HUES6 (cell line): ENCODE measurements around the gene ATRN.

Experiments used
- H3K27ac ChIP-seq: 2 replicates; pipeline ENCODE4 v1.7.0; 2013; ENCODE audit warnings: low read depth, mild to moderate bottlenecking, low read length, inconsistent platforms
- H3K27me3 ChIP-seq: 2 replicates; pipeline ENCODE4 v1.6.1; 2013; ENCODE audit warnings: low read length; ENCODE audit not compliant: control insufficient read depth, insufficient read depth
- H3K36me3 ChIP-seq: 2 replicates; pipeline ENCODE4 v1.6.1; 2013; ENCODE audit warnings: low read length; ENCODE audit not compliant: control insufficient read depth, insufficient read depth
- H3K4me1 ChIP-seq: 2 replicates; pipeline ENCODE4 v1.6.1; 2013; ENCODE audit warnings: low read length; ENCODE audit not compliant: control insufficient read depth, insufficient read depth
- H3K4me3 ChIP-seq: 2 replicates; pipeline ENCODE4 v1.5.1; 2013; ENCODE audit warnings: low read depth, low read length
- H3K9ac ChIP-seq: one replicate; pipeline ENCODE4 v1.6.1; 2013; ENCODE audit warnings: mild to moderate bottlenecking, low read length
- H3K9me3 ChIP-seq: 2 replicates; pipeline ENCODE4 v1.6.1; 2013; ENCODE audit warnings: low read depth, low read length; ENCODE audit not compliant: control insufficient read depth, insufficient read depth

ATRN gene

DNA sequence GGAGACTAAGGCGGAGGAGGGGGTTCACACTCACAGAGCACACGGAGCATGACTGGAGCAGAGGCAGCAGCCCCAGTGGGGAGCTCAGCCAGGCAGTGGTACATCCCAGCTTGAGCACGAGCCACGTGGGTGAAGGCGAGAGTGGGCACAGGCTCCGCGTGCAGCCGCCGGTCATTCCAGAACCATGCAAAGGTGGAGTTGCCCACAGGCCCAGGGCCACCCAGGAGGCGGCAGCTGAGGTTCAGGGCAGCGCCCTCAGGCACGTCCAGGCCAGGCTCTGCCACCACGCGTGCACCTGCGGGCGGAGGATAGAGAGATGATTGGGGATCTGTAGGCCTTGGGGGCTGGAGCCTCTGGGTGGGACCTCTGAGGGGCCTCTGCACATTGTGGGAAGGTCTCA is 220.5 kb downstream of the ATRN start:
- no peak overlapping the region for H3K9ac ChIP-seq
- no peak overlapping the region for H3K27ac ChIP-seq
- H3K27me3 ChIP-seq, result no peaks in the 10 kb centered on the region
- H3K4me1 ChIP-seq, result peaks cover 3% of the 10 kb centered on the region; the same call in 1 of the 2 replicates
- peaks cover 2% of the 10 kb centered on the region for H3K9me3 ChIP-seq
- no peaks in the 10 kb centered on the region for H3K36me3 ChIP-seq
- no peak overlapping the region for H3K4me3 ChIP-seq

DNA sequence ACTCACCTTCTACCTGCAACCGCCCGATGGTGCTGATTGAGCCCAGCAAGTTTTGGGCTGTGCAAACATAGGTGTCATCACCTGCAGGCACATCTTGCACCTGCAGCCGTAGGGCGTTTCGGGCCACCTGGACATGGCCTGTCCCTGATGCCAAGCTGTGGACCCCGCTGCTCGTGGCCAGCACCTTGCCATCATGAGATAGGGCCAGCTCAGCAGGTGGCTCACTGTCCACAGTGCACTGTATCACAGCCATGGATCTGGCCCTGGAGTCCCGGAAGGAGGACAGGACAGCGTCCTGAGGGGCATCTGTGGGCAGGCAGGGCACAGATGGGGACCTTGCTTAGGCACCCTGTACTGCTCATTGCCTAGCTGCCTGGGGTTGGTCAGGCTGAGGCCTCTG is 221.1 kb downstream of the ATRN start:
- no peak overlapping the region for H3K4me3 ChIP-seq
- H3K27me3 ChIP-seq, result no peaks in the 10 kb centered on the region
- H3K27ac ChIP-seq, result no peak overlapping the region
- no peak overlapping the region for H3K9ac ChIP-seq
- peaks cover 3% of the 10 kb centered on the region; the same call in 1 of the 2 replicates for H3K4me1 ChIP-seq
- H3K36me3 ChIP-seq, result no peaks in the 10 kb centered on the region
- H3K9me3 ChIP-seq, result peaks cover 6% of the 10 kb centered on the region

DNA sequence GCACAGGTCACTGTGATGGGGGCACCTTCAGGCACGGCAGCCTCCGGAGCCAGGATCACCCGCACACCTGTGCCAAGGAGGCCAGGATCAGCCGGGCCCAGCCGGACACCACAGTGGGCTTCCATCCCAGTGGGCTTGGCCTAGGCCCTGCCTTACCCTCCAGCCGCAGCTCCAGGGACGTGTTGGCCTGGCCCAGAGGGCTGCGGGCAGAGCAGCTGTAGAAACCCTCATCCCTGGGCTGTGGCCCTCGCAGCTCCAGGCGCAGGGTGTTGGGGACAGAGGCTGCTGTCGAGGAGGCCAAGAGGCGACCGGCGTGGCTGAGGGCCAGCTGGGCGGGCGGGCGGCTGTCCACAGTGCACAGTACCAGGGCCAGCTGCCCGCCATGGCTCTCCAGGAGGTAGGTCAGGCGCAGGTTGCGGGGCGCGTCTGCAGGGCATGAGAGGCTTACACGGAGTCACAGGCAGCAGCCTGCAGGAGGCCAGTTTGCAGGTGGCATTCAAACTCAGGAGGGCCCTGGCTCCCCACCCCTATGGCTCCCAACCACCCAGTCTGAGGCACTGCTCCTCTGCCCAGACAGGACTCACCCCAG is 222.0 kb downstream of the ATRN start:
- Histone ChIP-seq H3K9ac (no peak overlapping the region), H3K4me1 (peaks cover 3% of the 10 kb centered on the region; the same call in 1 of the 2 replicates), H3K9me3 (peaks cover 6% of the 10 kb centered on the region), H3K36me3 (no peaks in the 10 kb centered on the region), H3K27ac (no peak overlapping the region), H3K27me3 (no peaks in the 10 kb centered on the region), H3K4me3 (no peak overlapping the region)

DNA sequence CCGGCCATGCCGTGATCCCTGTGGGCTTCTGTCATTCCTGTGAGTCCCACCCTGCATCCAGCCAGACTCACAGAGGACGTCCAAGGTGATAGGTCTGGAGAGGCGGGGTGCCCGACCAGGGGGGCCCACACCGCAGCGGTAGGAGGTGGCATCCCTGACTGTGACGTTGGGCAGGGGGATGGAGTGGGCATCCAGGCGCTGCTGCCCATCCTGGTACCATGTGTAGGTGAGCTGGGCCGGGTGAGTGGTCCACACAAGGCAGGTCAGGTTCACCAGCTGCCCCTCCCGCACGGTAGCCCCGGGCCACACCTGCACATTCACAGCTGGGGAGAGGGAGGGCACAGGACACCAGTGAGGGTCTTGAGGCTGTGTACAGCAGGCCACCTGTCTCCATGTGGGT is 222.6 kb downstream of the ATRN start:
- Histone ChIP-seq H3K4me1 (no peaks in the 10 kb centered on the region), H3K36me3 (no peaks in the 10 kb centered on the region)

DNA sequence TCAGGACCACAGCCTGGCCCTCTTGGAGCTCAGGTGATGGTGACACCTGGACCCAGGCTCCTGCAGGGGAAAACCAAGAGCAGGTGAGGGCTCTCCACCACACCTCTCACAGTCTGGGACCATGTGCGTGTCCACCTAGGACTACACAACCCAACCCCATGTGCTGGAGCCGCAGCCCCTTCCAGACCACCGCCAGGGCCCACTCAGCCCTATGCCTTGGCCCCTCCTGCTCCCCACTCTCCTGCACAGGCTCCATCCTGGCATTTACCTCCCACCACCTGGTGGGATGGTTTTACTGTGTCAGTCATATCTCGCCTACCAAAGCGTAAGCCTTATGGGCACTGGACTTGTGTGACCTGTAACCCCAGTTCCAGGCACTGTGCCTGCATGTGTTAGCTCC is 224.0 kb downstream of the ATRN start:
- Histone ChIP-seq H3K36me3 (no peaks in the 10 kb centered on the region), H3K9ac (no peak overlapping the region), H3K27ac (no peak overlapping the region)

More for the DNA sequence above, 222.6 kb downstream of the ATRN start:
- no peak overlapping the region for H3K27ac ChIP-seq
- H3K9me3 ChIP-seq, result peaks cover 6% of the 10 kb centered on the region
- no peak overlapping the region for H3K9ac ChIP-seq
- H3K4me3 ChIP-seq, result no peak overlapping the region
- no peaks in the 10 kb centered on the region for H3K27me3 ChIP-seq

DNA sequence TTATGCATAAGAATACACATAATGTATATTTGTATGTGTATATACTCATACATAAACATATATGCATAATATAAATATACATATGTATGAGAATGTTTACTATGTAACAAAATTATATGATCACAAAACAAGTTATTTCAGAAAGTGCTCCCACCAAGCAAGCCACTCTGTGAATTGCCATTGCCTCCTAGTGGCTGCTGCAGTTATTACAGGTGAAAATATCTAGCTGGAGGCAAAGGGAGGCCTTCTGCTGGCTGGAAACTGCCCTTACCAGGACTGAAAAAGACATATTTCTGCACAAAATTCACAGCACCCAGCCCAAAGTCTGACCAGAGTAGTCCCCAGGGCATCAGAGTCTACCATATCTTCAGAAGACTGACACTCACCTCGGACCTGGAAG is 225.4 kb downstream of the ATRN start:
- no peak overlapping the region for H3K27ac ChIP-seq
- H3K27me3 ChIP-seq, result no peaks in the 10 kb centered on the region
- H3K4me3 ChIP-seq, result no peak overlapping the region
- H3K36me3 ChIP-seq, result no peaks in the 10 kb centered on the region
- no peaks in the 10 kb centered on the region for H3K4me1 ChIP-seq
- H3K9me3 ChIP-seq, result peaks cover 6% of the 10 kb centered on the region
- no peak overlapping the region for H3K9ac ChIP-seq

More for the DNA sequence above, 224.0 kb downstream of the ATRN start:
- H3K4me1 ChIP-seq, result no peaks in the 10 kb centered on the region
- no peak overlapping the region for H3K4me3 ChIP-seq
- H3K27me3 ChIP-seq, result no peaks in the 10 kb centered on the region
- H3K9me3 ChIP-seq, result peaks cover 6% of the 10 kb centered on the region

DNA sequence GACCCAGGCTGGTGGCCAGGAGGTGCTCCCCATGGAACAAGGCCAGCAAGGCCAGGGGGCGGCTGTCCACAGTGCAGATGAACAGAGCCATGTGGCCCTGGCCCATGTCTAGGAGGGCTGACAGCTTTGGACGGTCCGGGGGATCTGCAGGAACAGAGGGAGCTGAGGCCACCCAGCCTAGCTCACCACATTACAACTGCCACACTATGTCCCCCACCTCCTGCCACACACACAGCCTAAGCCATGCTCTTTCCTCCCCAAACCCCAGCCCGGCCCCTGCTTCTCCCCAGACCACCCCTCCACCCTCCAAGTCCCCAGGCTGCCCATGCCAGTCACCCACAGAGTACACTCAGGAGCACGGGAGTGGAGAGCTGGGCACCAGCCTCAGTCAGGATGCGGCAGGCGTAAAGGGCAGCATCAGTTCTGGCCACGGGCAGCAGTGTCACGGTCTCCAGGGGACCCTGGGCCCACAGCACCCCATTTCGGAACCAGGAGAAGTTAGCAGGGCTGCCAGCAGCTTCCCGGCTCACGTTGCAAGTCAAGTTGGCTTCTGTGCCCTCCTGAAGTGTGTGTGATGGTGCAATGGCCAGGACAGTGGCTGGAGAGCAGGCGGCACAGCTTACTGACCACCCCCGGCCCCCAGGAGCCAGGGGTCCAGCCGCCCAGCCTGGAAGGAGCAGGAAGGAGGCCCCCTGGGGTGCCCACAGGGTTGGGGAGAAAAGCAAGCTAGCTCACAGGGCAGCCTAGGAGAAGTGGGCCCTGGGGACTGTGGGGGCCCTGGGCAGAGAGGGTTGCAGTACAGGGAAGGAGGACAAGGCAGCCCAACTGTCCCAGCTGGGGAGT is 226.1 kb downstream of the ATRN start:
- H3K4me3 ChIP-seq, result no peak overlapping the region
- no peak overlapping the region for H3K27ac ChIP-seq
- no peak overlapping the region for H3K9ac ChIP-seq
- no peaks in the 10 kb centered on the region for H3K4me1 ChIP-seq
- no peaks in the 10 kb centered on the region; the same call in 1 of the 2 replicates for H3K27me3 ChIP-seq
- H3K36me3 ChIP-seq, result no peaks in the 10 kb centered on the region
- H3K9me3 ChIP-seq, result peaks cover 6% of the 10 kb centered on the region

DNA sequence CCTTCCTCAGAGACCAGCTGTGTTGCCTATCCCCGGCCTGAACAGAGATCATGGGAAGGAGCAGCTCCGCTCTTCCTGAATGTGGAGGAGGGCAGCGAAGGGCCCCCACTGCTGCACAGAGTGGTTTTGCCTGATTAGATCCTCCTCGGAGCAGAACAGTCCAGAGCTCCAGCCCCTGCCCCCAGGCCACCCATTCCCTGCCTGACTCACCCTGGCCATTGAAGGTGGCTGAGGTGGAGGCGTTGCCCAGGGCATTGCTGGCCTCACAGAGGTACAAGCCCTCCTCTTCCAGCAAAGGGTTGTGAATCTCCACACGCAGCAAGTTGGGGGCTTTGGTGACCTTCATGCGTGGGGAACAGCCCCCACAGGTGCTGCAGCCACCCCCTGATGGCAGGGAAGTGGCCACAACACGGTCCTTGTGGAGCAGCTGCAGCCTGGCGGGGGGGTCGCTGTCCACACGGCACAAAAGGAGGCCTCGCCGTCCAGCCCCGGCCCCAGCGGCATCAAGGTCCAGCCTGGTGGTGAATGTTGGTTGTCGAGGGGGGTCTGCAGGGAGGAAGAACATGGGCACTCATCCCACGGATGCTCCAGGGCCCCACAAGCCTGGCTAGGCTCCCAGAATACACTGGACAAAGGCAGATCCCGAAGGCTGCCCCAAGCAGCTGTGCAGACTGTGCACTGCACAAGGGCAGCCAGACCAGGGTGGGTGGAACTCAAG is 226.9 kb downstream of the ATRN start:
- Histone ChIP-seq H3K27ac (no peak overlapping the region), H3K4me3 (no peak overlapping the region), H3K9me3 (peaks cover 6% of the 10 kb centered on the region), H3K4me1 (no peaks in the 10 kb centered on the region), H3K27me3 (no peaks in the 10 kb centered on the region; the same call in 1 of the 2 replicates), H3K9ac (no peak overlapping the region), H3K36me3 (no peaks in the 10 kb centered on the region)

DNA sequence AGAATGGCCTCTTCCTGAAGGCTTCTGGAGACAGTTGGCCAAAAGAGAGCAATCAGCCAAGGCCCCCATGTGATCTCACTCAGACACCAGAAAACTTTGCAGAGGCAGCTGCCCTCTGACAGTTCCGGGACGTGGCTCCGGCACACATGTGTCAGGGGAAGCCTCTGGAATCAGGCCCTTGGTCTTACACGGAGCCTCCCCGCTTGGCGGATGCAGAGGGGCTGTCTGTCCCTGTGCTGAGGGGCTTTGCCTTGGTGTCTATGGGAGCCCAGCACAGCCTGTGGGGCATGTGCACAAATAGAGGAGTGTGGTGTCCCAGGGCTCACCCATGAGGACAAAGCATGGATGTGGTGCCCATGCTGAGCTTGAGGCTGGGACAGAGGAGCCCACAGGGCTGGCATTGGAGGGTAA is 227.8 kb downstream of the ATRN start:
- H3K4me3 ChIP-seq, result no peak overlapping the region
- H3K9me3 ChIP-seq, result peaks cover 6% of the 10 kb centered on the region
- H3K27ac ChIP-seq, result no peak overlapping the region
- H3K9ac ChIP-seq, result no peak overlapping the region
- no peaks in the 10 kb centered on the region; the same call in 1 of the 2 replicates for H3K27me3 ChIP-seq
- H3K36me3 ChIP-seq, result no peaks in the 10 kb centered on the region
- no peaks in the 10 kb centered on the region for H3K4me1 ChIP-seq

DNA sequence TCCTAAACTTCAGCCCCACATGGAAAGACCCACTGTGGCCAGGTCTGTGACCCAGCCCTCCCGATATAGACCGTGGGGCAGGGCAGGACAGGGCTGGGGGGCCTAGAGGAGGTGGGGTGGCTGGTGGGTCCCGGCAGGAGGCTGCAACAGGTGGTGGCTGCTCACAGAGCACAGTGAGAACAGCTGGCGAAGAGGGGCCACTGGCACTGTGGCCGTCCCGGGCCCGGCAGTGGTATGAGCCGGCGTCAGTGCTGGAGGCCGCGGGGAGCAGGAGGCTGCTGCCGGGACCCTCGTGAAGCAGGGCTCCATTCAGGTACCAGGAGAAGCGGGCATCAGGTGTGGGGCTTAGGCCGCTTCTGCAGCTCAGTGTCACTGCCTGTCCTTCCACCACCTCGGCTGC is 228.2 kb downstream of the ATRN start:
- Histone ChIP-seq H3K27me3 (no peaks in the 10 kb centered on the region; the same call in 1 of the 2 replicates), H3K9ac (no peak overlapping the region)

More for the DNA sequence above, 228.2 kb downstream of the ATRN start:
- no peak overlapping the region for H3K27ac ChIP-seq
- H3K36me3 ChIP-seq, result no peaks in the 10 kb centered on the region
- H3K9me3 ChIP-seq, result peaks cover 6% of the 10 kb centered on the region
- no peaks in the 10 kb centered on the region for H3K4me1 ChIP-seq
- no peak overlapping the region for H3K4me3 ChIP-seq
